ENCODE measurements around the gene WDR37.
"Not testable (repeated sequence)": the region's sequence is repeated elsewhere in the genome, so short reads cannot be mapped to it uniquely, and the experiment has no call there.

WDR37 gene, protein sequence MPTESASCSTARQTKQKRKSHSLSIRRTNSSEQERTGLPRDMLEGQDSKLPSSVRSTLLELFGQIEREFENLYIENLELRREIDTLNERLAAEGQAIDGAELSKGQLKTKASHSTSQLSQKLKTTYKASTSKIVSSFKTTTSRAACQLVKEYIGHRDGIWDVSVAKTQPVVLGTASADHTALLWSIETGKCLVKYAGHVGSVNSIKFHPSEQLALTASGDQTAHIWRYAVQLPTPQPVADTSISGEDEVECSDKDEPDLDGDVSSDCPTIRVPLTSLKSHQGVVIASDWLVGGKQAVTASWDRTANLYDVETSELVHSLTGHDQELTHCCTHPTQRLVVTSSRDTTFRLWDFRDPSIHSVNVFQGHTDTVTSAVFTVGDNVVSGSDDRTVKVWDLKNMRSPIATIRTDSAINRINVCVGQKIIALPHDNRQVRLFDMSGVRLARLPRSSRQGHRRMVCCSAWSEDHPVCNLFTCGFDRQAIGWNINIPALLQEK

DNA sequence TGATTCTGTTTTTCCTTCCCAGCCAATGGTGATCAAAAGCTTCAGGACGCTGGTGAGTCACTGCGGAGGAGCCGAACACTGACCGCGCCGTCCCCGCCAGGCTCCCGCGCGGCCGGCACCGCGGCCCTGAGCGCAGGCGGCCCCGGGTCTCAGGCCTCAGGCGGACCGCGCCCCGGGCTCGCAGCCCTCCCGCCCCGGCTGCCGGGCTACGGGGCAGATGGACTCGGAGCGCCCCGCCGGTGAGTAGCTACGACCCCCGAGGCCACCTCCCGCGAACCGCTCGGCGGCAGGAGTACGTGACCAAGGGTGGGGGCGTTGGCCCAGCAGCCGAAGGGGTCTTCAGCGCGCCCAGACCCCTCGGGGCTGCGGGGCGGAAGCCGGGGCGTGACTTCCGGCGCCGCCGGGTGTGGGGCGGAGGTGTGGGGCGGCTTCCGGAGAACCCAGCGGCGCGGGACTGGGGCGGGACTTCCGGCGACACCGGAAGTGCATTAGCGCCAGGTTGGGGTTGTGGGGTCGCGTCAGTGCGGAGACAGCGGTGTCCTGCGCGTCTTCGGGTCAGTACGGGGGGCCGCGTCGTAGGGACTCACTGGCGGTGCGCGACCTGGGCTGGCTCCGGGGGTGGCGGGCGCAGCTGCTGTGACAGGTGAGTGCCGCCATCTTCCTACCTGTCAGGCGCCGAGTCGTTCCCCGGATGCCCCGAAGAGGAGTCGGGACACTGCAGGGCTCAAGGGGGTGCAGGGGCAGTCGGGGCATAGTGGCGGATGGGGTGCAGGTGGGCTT lies at the start of gene WDR37:
WDR37 (plus strand) TSS at position 60 of the 780 bp plus-strand sequence. CDS start 15,771 bp downstream, outside the sequence.
- DNase-seq (ENCODE audit: low read depth in 1 of 2, low spot score in 1 of 2), result peak; percentile 69 to 82

DNA sequence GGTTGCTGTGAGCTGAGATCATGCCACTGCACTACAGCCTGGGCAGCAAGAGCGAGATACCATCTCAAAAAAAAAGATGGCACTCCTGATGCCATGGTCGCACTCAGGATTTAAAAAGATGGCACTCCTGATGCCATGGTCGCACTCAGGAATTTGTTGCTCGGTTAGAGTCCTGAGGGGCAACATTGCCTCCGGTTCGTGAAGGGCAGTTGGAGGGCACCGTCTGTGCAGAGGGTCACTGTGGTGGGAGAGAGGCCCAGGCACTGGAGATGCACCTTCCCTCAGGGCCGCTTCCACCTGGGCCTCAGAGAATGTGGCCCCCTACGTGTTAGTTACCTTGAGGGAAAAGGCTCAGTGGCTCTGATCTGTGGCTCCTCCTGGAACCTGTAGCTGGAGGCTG lies 49.6 kb upstream of the WDR37 start:
- no peak for DNase-seq (ENCODE audit: low read depth in 1 of 2, low spot score in 1 of 2)

DNA sequence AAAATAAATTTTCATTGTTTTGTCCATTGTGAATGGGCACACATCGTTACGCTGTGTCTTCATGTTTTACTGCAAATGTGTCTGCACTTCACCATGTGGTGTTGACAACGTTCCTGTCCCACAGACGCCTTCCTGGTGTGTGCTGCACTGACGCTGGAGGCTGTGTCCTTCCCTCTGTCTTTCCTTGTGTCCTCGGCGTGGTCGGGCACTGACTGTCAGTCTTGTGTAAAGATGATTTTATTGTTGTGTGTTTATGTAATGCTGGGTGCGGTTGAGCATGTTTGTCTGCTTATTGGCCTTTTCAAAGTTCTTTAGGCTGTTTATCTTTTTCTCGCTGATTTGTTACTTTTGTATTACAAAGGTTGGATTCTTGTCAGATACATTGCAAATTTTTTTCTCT lies 48.6 kb upstream of the WDR37 start:
- DNase-seq (ENCODE audit: low read depth in 1 of 2, low spot score in 1 of 2), result no peak

DNA sequence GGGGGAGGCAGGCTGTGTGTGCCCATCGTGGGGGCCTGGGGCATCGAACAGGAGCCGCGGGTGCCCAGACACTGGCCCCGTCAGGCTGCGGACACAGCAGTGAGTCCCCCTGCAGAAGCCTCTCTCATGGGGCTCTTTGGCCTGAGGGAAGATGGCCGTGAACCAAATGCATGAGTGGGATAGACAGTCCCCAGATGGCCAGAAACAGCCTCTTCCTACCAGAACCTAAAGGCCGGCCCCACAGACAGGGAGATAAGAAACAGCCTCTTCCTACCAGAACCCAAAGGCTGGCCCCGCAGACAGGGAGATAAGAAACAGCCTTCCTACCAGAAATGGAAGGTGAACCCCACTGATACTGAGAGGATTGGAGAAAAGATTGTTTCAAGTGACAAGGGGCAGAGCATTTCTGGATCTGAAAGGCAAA lies 47.1 kb upstream of the WDR37 start:
- no peak for DNase-seq (ENCODE audit: low read depth in 1 of 2, low spot score in 1 of 2)

DNA sequence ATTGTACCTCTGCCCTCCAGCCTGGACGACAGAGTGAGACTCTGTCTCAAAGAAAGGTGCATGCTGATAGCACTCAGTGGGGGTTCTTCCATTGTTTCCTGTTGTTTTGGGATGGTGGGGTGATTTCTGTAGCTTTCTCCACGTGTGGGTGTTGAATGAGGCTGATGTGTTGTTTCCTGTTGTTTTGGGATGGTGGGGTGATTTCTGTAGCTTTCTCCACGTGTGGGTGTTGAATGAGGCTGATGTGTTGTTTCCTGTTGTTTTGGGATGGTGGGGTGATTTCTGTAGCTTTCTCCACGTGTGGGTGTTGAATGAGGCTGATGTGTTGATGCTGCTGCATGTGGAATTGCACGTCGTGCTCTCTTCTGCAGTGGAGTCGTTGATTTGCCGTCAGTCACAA lies 46.2 kb upstream of the WDR37 start:
- not testable (repeated sequence) for DNase-seq (ENCODE audit: low read depth in 1 of 2, low spot score in 1 of 2)

DNA sequence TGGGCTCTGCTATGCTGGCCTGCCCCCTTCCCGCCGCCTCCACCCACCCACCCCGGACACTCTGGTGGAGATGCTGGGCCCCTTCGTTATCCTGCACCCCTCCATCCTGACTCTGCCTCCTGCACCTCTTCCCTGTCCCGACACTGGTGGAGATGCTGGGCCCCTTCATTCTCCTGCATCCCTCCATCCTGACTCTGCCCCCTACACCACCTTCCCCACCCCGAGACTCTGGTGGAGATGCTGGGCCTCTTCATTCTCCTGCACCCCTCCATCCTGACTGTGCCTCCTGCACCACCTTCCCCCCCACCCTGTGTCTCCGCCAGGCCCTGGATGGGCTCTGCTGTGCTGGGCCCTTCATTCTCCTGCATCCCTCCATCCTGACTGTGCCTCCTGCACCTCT lies 45.5 kb upstream of the WDR37 start:
- no peak for DNase-seq (ENCODE audit: low read depth in 1 of 2, low spot score in 1 of 2)

DNA sequence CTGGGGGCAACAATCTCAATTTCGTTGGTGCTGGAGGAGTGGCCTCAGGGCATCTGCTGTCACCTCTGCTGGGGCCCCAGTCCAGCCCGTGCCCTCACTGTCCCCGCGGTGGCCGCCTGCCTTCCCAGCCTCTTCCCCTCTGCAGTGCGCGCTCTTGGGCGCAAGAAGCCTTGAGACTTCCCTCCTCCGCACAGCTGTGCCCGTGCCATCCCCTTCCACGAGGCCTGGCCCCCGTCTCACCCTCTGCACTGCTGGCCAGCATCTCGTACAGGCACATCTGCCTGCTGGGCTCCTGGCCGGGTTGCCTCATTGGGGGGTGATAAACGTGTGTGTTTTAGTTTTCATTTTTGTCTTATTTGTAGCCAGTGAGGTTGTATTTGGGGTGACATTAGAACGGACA lies 44.5 kb upstream of the WDR37 start:
- DNase-seq (ENCODE audit: low read depth in 1 of 2, low spot score in 1 of 2), result no peak

DNA sequence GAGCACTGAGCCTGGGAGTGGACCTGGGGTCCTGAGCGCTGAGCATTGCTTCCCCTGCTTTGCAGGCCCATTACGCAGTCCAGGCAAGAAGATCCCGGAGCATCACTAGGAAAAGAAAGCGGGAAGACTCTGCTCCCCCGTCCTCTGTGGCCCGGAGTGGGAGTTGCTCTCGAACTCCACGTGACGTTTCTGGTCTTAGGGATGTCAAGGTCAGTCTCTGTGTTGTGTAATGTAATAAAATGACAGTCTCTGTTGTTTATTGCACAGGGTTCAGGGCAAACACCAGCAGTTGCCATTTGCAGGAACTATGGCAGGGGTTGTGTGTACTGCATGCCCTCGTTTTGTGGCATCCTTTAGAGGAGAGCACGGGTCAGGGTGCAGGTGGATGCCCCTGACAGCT lies 40.5 kb upstream of the WDR37 start:
- no peak for DNase-seq (ENCODE audit: low read depth in 1 of 2, low spot score in 1 of 2)

DNA sequence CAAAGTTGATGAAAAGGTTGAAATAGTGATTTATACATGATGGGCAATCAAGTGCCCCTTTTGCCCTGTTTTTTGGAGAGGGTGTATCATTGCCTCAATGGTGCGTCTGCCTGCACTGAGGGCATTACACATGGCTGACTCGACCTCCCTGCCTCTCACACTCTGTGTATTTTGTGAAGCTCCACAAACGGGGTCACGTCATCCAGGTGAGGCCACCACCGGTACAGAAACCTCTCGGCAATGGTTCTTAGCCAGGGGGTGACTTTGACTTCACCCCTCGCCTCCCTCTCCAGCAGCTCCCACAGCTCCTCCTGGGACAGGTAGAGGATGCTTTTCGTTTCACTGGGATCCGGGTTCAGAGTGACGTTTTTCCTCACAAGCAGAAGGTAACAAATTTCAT lies 36.8 kb upstream of the WDR37 start:
- no peak for DNase-seq (ENCODE audit: low read depth in 1 of 2, low spot score in 1 of 2)

DNA sequence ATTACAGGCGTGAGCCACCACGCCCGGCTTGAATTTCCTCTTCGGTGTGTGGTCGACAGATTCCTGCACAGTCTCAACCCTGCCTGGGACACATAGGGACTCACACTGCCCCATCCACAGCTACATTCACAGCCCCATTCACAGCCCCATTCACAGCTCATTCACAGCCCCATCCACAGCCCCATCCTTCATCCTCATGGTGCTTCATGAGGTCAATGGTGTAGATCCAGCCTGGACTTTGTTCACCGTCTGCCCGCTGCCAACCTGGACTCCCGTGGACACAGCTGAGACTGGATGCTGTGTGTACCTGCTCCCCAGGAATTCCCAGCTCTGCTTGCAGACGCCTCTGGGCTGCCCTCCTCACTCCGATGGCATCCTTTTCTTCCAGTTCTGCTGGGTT lies 35.7 kb upstream of the WDR37 start:
- DNase-seq (ENCODE audit: low read depth in 1 of 2, low spot score in 1 of 2), result no peak

DNA sequence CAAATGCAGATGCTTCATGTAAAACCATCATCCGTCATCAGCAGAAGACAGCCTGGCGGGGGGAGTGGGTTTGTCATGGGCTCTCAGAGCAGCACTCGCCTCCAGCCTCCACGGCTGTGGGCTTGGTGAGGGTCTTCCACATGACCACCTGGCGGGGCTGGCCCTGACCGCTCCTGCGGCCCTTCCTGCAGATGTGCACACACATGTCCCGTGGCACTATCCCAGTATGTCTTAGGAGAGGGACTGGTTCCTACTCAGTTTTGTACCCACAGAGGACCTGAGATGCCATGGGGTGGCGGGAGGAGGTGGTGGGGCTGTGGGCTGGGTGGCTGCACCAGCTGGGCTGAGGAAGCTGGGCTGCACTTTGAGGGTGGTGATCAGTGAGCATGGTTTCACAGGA lies 35.2 kb upstream of the WDR37 start:
- DNase-seq (ENCODE audit: low read depth in 1 of 2, low spot score in 1 of 2), result no peak

DNA sequence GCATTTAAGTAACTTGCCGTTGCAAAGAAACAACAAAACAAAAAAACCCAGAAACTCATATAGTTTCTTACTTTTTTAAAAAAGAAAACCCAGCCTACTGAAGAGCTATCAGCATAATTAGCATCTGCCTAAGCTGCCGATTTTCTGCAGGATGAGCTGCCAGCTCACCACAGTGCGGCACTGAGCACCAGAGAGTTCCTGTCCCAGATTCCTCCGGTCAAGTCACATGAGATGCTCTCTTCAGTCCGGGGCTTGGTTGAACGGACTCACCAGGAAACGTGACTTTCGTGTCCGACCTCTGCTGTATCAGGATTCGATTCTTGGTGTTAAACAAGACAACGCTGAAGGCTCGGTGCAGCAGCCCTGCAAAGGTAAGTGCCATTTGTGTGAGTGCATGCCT lies 33.8 kb upstream of the WDR37 start:
- DNase-seq (ENCODE audit: low read depth in 1 of 2, low spot score in 1 of 2), result no peak

DNA sequence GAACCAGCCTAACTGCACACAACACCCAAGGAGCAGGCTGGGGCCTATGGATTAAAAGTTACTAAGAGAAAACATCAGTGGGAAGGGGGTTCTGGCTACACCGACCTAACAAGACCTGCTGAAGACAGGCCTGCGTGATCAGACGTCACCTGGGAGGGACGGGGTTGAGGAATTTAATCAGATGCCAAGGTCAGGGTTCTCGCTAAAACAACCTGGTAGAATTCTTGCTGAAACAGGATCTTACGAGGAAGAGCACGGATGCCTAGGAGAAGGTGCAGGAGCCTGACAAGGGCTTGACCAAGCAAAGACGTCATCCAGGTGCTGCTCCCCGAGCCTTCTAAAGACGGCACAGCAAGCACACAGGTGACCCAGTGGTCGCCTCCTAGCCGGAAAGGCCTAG lies 32.1 kb upstream of the WDR37 start:
- no peak for DNase-seq (ENCODE audit: low read depth in 1 of 2, low spot score in 1 of 2)

DNA sequence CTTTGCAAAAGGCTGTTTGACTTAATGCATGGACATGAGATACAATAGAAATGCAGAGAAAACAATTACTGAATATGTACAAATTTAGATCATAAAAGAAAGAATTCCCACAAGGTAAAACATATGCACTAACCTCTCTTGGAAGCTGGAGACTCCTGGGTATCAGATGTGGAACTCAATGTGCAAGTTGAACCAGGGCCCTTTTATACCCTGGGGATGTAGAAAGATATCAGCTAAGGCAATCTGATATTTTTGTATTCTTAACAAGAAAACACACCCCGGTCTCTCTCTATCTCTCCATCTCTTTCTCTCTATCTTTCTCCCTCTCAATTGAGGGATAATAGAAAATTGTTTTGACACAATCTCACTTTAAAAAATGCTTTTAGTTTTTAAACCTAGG lies 30.5 kb upstream of the WDR37 start, which contains the start of gene IDI2:
IDI2 (minus strand) TSS at position 177 of the 400 bp plus-strand sequence. CDS start 1,136 bp downstream, outside the sequence.
- no peak for DNase-seq (ENCODE audit: low read depth in 1 of 2, low spot score in 1 of 2)

DNA sequence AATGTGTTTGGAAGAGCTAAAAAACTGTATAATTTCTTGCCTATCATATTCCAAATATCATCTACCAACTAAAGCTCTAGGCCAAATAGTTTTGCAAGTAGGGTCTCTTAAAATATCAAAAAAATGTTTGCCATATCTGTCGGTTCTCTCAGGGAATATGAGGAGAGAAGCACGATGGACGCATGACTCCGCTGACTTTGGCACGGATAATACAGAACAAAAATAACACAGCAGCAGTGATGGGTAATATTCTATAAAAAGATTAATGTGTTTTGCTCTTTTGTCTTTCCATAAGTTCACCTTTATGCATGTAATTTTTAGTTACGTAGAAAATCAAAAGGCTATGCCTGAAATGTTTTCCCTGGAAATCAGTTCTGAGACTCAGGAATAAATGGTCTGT lies 29.6 kb upstream of the WDR37 start:
- DNase-seq (ENCODE audit: low read depth in 1 of 2, low spot score in 1 of 2), result no peak

DNA sequence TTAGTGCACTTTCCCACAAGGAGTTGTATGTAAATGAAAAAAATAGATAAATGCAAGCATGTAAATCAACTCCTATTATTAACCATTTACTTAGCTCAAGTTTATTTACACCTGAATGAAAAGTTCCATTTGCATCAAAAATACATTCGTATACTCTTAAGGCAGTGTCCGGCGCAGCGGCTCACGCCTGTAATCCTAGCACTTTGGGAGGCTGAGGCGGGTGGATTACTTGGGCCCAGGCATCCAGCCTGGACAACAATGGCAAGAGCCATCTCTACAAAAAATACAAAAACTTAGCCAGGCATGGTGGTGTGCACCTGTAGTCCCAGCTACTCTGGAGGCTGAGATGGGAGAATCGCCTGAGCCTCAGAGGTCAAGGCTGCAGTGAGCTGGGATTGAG lies 26.3 kb upstream of the WDR37 start:
- no peak for DNase-seq (ENCODE audit: low read depth in 1 of 2, low spot score in 1 of 2)

DNA sequence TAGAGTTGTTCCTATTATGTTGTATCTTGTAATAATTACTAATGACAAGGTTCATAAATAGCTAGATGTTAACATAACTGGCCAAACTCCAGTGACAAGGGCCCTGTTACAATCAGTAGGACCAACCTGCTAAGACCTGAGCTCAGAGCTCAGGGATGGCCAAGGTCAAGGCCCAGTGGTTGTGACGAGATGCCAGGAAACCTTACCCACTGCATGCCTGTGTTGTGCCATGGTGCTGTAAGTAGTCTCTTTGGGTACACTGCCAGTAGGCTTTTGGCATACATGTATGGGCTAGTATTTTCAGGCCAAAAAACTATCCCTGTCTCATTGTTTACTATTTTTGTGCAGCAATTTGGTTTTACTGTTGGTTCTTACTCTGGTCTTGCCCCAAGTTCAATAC lies 22.6 kb upstream of the WDR37 start:
- no peak for DNase-seq (ENCODE audit: low read depth in 1 of 2, low spot score in 1 of 2)

DNA sequence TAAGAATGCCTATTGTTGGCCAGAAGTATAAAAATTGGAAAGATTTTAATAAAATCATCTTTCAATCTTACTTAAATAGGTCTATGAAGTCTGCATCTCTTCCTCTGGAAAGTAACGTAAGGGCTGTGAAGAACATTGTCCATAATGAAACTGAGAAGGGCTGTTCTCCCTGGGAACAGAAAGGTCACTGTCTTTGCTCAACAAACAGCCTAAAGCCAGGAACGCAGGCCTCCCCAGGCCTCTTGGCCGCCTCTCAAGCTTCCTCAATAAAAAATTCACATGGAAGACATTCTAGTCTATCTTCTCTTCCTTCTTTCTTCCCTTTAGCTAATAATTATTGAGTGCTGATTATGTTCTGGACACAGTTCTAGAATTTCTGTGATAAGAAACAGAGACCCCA lies 21.4 kb upstream of the WDR37 start:
- no peak for DNase-seq (ENCODE audit: low read depth in 1 of 2, low spot score in 1 of 2)

DNA sequence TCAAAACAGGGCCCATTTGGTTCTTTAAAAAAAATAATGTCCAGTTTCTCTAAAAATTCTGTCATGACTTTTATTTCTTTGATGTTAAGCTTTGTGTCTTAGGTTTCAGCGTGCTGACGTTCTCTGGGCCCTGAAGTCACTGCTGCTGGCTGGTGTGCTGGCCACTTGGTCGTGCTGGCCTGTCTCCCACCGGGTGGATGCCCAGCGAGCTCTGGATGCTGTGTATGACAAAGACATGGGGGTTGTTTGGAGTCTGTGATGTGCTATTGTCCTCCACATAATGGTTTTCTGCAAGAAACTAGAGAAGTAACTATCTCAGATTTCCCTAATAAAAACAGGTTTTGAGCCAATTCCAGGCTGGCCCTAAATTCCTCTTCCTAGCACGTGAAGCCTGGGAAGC lies 21.0 kb upstream of the WDR37 start:
- DNase-seq (ENCODE audit: low read depth in 1 of 2, low spot score in 1 of 2), result no peak

DNA sequence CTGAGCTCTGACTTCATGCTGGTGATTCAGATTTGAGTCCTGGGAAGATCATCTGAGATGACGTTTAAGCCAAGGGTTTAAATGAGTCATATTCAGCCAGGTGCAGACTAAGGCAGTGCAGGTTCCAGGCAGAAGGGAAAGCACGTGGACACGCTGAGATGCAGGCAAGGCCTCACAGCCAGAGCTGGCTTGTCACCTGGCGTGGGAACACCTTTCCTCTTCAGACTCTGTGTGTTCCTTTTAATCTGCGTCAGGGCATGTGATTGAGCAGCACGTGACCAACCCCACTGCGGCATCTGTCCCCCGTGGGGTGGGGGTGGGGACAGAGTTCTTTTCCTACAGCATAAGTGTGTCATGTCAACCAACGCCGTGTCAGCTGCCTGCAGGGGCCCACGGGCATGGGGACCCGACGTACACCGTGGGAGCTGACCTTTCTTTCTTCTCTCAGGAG lies 19.8 kb upstream of the WDR37 start:
- no peak for DNase-seq (ENCODE audit: low read depth in 1 of 2, low spot score in 1 of 2)

DNA sequence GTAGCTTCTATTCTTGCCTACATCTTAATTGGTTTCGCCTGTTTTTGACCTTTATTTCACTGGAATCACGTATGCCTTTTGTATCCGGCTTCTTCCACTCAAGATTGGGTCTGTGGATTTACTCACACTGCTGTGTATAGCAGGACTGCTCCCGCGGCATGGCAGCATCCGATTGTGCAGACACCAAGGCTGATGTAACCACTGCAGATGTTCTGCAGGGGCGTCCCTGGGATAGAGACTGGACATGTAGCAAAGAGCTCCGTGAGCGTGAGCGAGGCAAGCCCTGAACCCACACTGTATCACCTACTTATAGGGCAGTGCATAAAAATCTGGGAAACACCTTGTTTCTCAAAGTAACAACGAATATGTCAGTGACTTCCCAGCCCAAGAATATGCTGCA lies 19.1 kb upstream of the WDR37 start:
- DNase-seq (ENCODE audit: low read depth in 1 of 2, low spot score in 1 of 2), result no peak

DNA sequence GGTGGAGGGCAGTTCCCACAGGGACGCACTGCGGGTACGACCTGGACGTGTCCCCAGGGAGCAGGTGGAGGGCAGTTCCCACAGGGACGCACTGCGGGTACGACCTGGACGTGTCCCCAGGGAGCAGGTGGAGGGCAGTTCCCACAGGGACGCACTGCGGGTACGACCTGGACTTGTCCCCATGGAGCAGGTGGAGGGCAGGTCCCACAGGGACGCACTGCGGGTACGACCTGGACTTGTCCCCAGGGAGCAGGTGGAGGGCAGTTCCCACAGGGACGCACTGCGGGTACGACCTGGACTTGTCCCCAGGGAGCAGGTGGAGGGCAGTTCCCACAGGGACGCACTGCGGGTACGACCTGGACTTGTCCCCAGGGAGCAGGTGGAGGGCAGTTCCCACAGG lies 17.4 kb upstream of the WDR37 start:
- not testable (repeated sequence) for DNase-seq (ENCODE audit: low read depth in 1 of 2, low spot score in 1 of 2)

All from activated CD4-positive, alpha-beta T cell treated with anti-CD3 and anti-CD28 coated beads, Interleukin-2, amount 50 U/mL, for 24 hours (primary cell).